K562 (cell line): ENCODE measurements around the gene ERVW-1. TPM values are rescaled to one million over a fixed set of nuclear protein-coding genes. Genes with fewer than 3 reads are reported as not detected.
"Not testable (repeated sequence)": the region's sequence is repeated elsewhere in the genome, so short reads cannot be mapped to it uniquely, and the experiment has no call there.

Source experiments
- ATAC-seq: fragments of 200-7000 bp; cut with Tn5 transposase; 3 replicates; pipeline ENCODE4 v1.9.1; 2020; ENCODE audit warnings: moderate library complexity
- BruUV-seq: library from RNA; stranded (reverse); fragments of 400-500 nt; replicated peaks from 2 replicates; lab custom pipeline; 2021; lab: Mats Ljungman, UMichigan
- CTCF ChIA-PET: fragments of 300-600 bp; formaldehyde crosslinking; extraction: SDS; loops from one replicate; lab custom pipeline; 2021; ENCODE audit warnings: low intra/inter-chr PET ratio; lab: Yijun Ruan, JAX
- POLR2A ChIA-PET: fragments of 300-600, 350-650 bp; sonication (Branson Sonifier 250); formaldehyde crosslinking; extraction: SDS; loops from one replicate; lab custom pipeline; 2021; ENCODE audit warnings: antibody characterized with exemption, inconsistent platforms; lab: Yijun Ruan, JAX
- DNase-seq, 4 experiments: peaks; one replicate each; pipeline versions ENCODE4 v3.0.0 to v3.0.0-alpha.2; 2011 to 2018; ENCODE audit warnings: low spot score in 3 of 4, mixed read lengths in 3 of 4; ENCODE audit errors: extremely low read depth in 1 of 4
- FAIRE-seq: peaks from 2 replicates; lab custom pipeline; 2011; peaks lifted over from hg19 to GRCh38; lab: Jason Lieb, UNC
- H2AFZ ChIP-seq: 2 replicates; pipeline ENCODE4 v1.6.0; 2011; ENCODE audit warnings: low read depth, low read length, control low read depth, inconsistent platforms
- H3K27ac ChIP-seq: fragments of 200-600 bp; 3 replicates; pipeline ENCODE4 v1.8.0; 2011; ENCODE audit warnings: low read depth, mild to moderate bottlenecking, control low read depth, inconsistent platforms, low read length, moderate library complexity, mixed read lengths; ENCODE audit errors: extremely low read depth
- H3K27me3 ChIP-seq, 2 experiments: fragments of 300-600 bp in 1 of 2; 2 replicates in 1 of 2; 3 replicates in 1 of 2; pipeline versions ENCODE4 v1.6.0 to v1.8.0; 2011; ENCODE audit warnings: inconsistent platforms in 2 of 2, low read length in 2 of 2, mild to moderate bottlenecking in 1 of 2, mixed read lengths in 1 of 2, moderate library complexity in 1 of 2; ENCODE audit not compliant: control insufficient read depth in 2 of 2, insufficient read depth in 2 of 2
- H3K36me3 ChIP-seq: fragments of 300-600 bp; 3 replicates; pipeline ENCODE4 v1.8.0; 2011; ENCODE audit warnings: mild to moderate bottlenecking, low read length, inconsistent platforms; ENCODE audit not compliant: control insufficient read depth, insufficient read depth
- H3K4me1 ChIP-seq, 2 experiments: fragments of 200-600 bp in 1 of 2; replicated peaks in 1 of 2; 2 replicates in 1 of 2; 3 replicates in 1 of 2; pipeline versions ENCODE4 v1.5.1 to v1.8.0; 2011; ENCODE audit warnings: inconsistent platforms in 2 of 2, low read length in 2 of 2, mild to moderate bottlenecking in 1 of 2, mixed read lengths in 1 of 2, moderate library complexity in 1 of 2; ENCODE audit not compliant: control insufficient read depth in 2 of 2, insufficient read depth in 2 of 2
- H3K4me2 ChIP-seq: 2 replicates; pipeline ENCODE4 v1.6.1; 2011; ENCODE audit warnings: low read length, control low read depth, inconsistent platforms, mixed read lengths; ENCODE audit not compliant: insufficient read depth
- H3K4me3 ChIP-seq: fragments of 200-600 bp; sonication (generic), shearing (Covaris generic); 2 replicates; pipeline ENCODE4 v1.5.1; 2016; ENCODE audit warnings: control low read depth, inconsistent platforms
- H3K79me2 ChIP-seq: fragments of 200-600 bp; 3 replicates; pipeline ENCODE4 v1.8.0; 2011; ENCODE audit warnings: low read length, inconsistent platforms; ENCODE audit not compliant: control insufficient read depth, insufficient read depth
- H3K9ac ChIP-seq, 2 experiments: 2 replicates each; pipeline versions ENCODE4 v1.6.0 to v1.6.1; 2011; ENCODE audit warnings: low read depth in 2 of 2, low read length in 2 of 2, control low read depth in 1 of 2, inconsistent platforms in 1 of 2, mild to moderate bottlenecking in 1 of 2, mixed read lengths in 1 of 2; ENCODE audit not compliant: insufficient read depth in 1 of 2
- H3K9me1 ChIP-seq: one replicate; pipeline ENCODE4 v1.6.0; 2011; ENCODE audit warnings: inconsistent platforms, mild to moderate bottlenecking, low read length, moderate library complexity; ENCODE audit not compliant: control insufficient read depth, insufficient read depth
- H3K9me3 ChIP-seq: replicated peaks from 2 replicates; pipeline ENCODE4 v1.5.1; 2011; ENCODE audit warnings: low read depth, low read length, inconsistent platforms; ENCODE audit not compliant: control insufficient read depth, insufficient read depth
- H4K20me1 ChIP-seq: replicated peaks from 2 replicates; pipeline ENCODE4 v1.6.1; 2011; ENCODE audit warnings: low read length, inconsistent platforms, mixed read lengths; ENCODE audit not compliant: control insufficient read depth, insufficient read depth
- CHD1 ChIP-seq: fragments of 200-600 bp; sonication (generic); IDR thresholded peaks from one replicate; pipeline ENCODE4 v1.6.1; 2012; ENCODE audit warnings: mild to moderate bottlenecking, moderate library complexity, low read length, inconsistent platforms
- CSDE1 ChIP-seq, 2 experiments: fragments of 450-650 bp; IDR thresholded peaks; 2 replicates each; pipeline ENCODE4 v1.6.1; 2016; ENCODE audit warnings: mild to moderate bottlenecking in 1 of 2
- GATAD2B ChIP-seq: fragments of 450-650 bp; IDR thresholded peaks from 2 replicates; pipeline ENCODE4 v1.6.1; 2017; ENCODE audit warnings: mild to moderate bottlenecking, borderline replicate concordance
- MYC ChIP-seq, 2 experiments: fragments of 250-450 bp in 1 of 2; sonication (Bioruptor Pico) in 1 of 2; IDR thresholded peaks; 2 replicates each; pipeline versions ENCODE4 v1.5.1 to v1.6.1; 2012 to 2021; ENCODE audit warnings: low read depth in 2 of 2, borderline replicate concordance in 1 of 2, improper control_type of control experiment in 1 of 2, low read length in 1 of 2, mild to moderate bottlenecking in 1 of 2, moderate library complexity in 1 of 2
- OTX1 ChIP-seq: fragments of 450-650 bp; formaldehyde crosslinking; IDR thresholded peaks from 2 replicates; pipeline ENCODE4 v1.4.0; 2022; ENCODE audit warnings: mild to moderate bottlenecking
- RFX5 ChIP-seq: IDR thresholded peaks from 2 replicates; pipeline ENCODE4 v1.6.1; 2011; ENCODE audit warnings: low read depth, mild to moderate bottlenecking, improper control_type of control experiment, low read length
- TFAM ChIP-seq: fragments of 250-450 bp; sonication (Bioruptor Pico); conservative IDR thresholded peaks from 2 replicates; pipeline ENCODE4 v1.5.0; 2021; ENCODE audit warnings: mild to moderate bottlenecking, moderate library complexity
- TFE3 ChIP-seq: fragments of 450-650 bp; formaldehyde crosslinking; IDR thresholded peaks from 2 replicates; pipeline ENCODE4 v1.4.0; 2020; ENCODE audit warnings: mild to moderate bottlenecking, mixed read lengths
- TOE1 ChIP-seq, 2 experiments: fragments of 450-650 bp in 1 of 2; sonication (generic) in 1 of 2; formaldehyde crosslinking in 1 of 2; IDR thresholded peaks; 2 replicates each; pipeline versions ENCODE4 v1.7.1 to v1.8.0; 2016 to 2022; ENCODE audit warnings: borderline replicate concordance in 2 of 2, mild to moderate bottlenecking in 2 of 2, antibody characterized with exemption in 1 of 2, inconsistent platforms in 1 of 2, low read depth in 1 of 2, missing genetic modification reagents in 1 of 2, moderate library complexity in 1 of 2
- ZNF124 ChIP-seq: sonication (generic); formaldehyde crosslinking; IDR thresholded peaks from 2 replicates; pipeline ENCODE4 v1.8.1; 2022; ENCODE audit warnings: missing genetic modification reagents
- ZNF253 ChIP-seq: fragments of 250-450 bp; sonication (Bioruptor Pico); conservative IDR thresholded peaks from 2 replicates; pipeline ENCODE4 v1.6.1; 2021; ENCODE audit warnings: mild to moderate bottlenecking
- ZNF778 ChIP-seq: fragments of 450-650 bp; formaldehyde crosslinking; IDR thresholded peaks from 2 replicates; pipeline ENCODE4 v1.4.0; 2020; ENCODE audit warnings: mild to moderate bottlenecking, moderate library complexity
- WGBS: fragments of 100-300 bp; shearing (Covaris generic); methylation state at CpG from one replicate; pipeline ENCODE4 v1.1.6; 2016; ENCODE audit warnings: low coverage, mixed read lengths; ENCODE audit not compliant: insufficient coverage; ENCODE audit errors: missing lambda C conversion rate; 5-methylcytosine and 5-hydroxymethylcytosine counted together
- in situ Hi-C: fragments of 300-500 bp; cut with MboI; formaldehyde crosslinking; loops from 4 replicates; pipeline ENCODE4 v1.15.0; 2018; ENCODE audit warnings: inconsistent platforms, mixed read lengths
- intact Hi-C: fragments of 100-400 bp; cut with micrococcal nuclease; formaldehyde crosslinking; loops from 2 replicates; pipeline ENCODE4 v1.14.2; 2022
- polyA plus RNA-seq, 8 experiments: library from polyadenylated mRNA; depleted of rRNA in 4 of 8; stranded (reverse) in 5 of 8; unstranded in 3 of 8; fragments of >200 nt; fragmentation: Nextera tagmentation in 2 of 8; fragmentation: Illumina TruSeq in 1 of 8; extraction: Ambion mirVana in 2 of 8; extraction: Trizol in 1 of 8; gene quantifications; 2 replicates each; pipeline versions ENCODE4 v1.2.1 to v1.2.3, GENCODE V29; 2011 to 2014; ENCODE audit warnings: inconsistent platforms in 1 of 8, missing spikeins in 1 of 8
- total RNA-seq, 7 experiments: library from RNA; depleted of rRNA in 6 of 7; stranded (reverse); fragments of >200 nt in 6 of 7; fragmentation: Illumina TruSeq in 2 of 7; extraction: Trizol in 2 of 7; gene quantifications; 2 replicates each; pipeline versions ENCODE4 v1.2.1 to v1.2.3, GENCODE V29; 2011 to 2021; ENCODE audit warnings: low replicate concordance in 1 of 7

The ERVW-1 gene
- total and polyA plus RNA-seq, 9 of the 15 experiments (the other 6 are each of a cell fraction or from before 2014, with no cell fraction given) = not detected

GRCh38 chr7:92478095-92478494, 349 bp upstream of the ERVW-1 start:
- no peaks in the 10 kb centered on the region for H3K36me3 ChIP-seq
- ATAC-seq = peak; percentile 66
- H3K27ac ChIP-seq = no peak overlapping the region
- POLR2A ChIA-PET = interaction anchor here (1.7 kb wide), 1 partner anchor 31 kb away, joined by 3 read pairs; the partner anchor contains the start of gene GATAD1
- no peak overlapping the region for H3K9ac ChIP-seq
- H3K4me2 ChIP-seq = no peak overlapping the region
- no peak for FAIRE-seq
- no peaks in the 10 kb centered on the region for H3K9me1 ChIP-seq
- peak overlapping the region; percentile 68 for H2AFZ ChIP-seq
- intact Hi-C loops = no loop called here
- H3K4me1 ChIP-seq = no peaks in the 10 kb centered on the region
- H4K20me1 ChIP-seq = no peaks in the 10 kb centered on the region
- CTCF ChIA-PET = no interaction called here
- no peak for TF ChIP-seq GATAD2B
- no peak for TF ChIP-seq CHD1
- peak; percentile 78 for TF ChIP-seq TFE3 (CRISPR knock-in tag)
- TF ChIP-seq ZNF124 = no peak
- no peak for TF ChIP-seq RFX5
- TF ChIP-seq TFAM (CRISPR knock-in tag) = no peak
- no peak for TF ChIP-seq MYC (IDR thresholded peaks at IDR 0.05; ENCODE audit: low read depth, low read length)
- TF ChIP-seq MYC (CRISPR knock-in tag; IDR thresholded peaks at IDR 0.05; ENCODE audit: borderline replicate concordance, low read depth) = no peak
- TF ChIP-seq TOE1 (IDR thresholded peaks at IDR 0.05; ENCODE audit: borderline replicate concordance) = 0 out of 2 replicates have a peak, but pooled peaks have one; percentile 40
- TF ChIP-seq TOE1 (CRISPR knock-in tag; IDR thresholded peaks at IDR 0.05; ENCODE audit: borderline replicate concordance, low read depth) = no peak
- no peak for TF ChIP-seq ZNF253 (CRISPR knock-in tag)
- no peak for TF ChIP-seq OTX1 (CRISPR knock-in tag)
- TF ChIP-seq CSDE1 (IDR thresholded peaks at IDR 0.05) = no peak
- TF ChIP-seq ZNF778 (CRISPR knock-in tag) = no peak
- no TSS peak for BruUV-seq
- no peaks in the 10 kb centered on the region for H3K9me3 ChIP-seq
- 19% methylated on average over 9 of the region's 9 CpGs for WGBS
- in situ Hi-C loops = no loop called here
- peaks cover 0 to 4% of the 10 kb centered on the region in 2 experiments; a peak in 1 of 5 replicates for H3K27me3 ChIP-seq
- DNase-seq = no peak
- no peaks in the 10 kb centered on the region for H3K79me2 ChIP-seq
- no peak overlapping the region for H3K4me3 ChIP-seq

- H3K27me3 ChIP-seq, BruUV-seq, H2AFZ ChIP-seq, H3K4me3 ChIP-seq, intact Hi-C loops, CTCF ChIA-PET, H3K4me2 ChIP-seq, DNase-seq, H3K36me3 ChIP-seq, H3K9ac ChIP-seq, H3K79me2 ChIP-seq, ATAC-seq, FAIRE-seq, H3K27ac ChIP-seq, H3K9me1 ChIP-seq, H4K20me1 ChIP-seq, H3K9me3 ChIP-seq, H3K4me1 ChIP-seq, in situ Hi-C loops: not testable (repeated sequence)
- POLR2A ChIA-PET = interaction anchor here (0.7 to 0.8 kb wide), 2 partner anchors 16 to 18 kb away, joined by 3 read pairs; no protein-coding TSS in a partner anchor
- 44% methylated on average over 11 of the region's 11 CpGs for WGBS
Observed at GRCh38 chr7:92475851-92476590, 1.7 kb downstream of the ERVW-1 start.
